Embryonic facial prominence (tissue), 1 donor: ENCODE measurements around the gene CNTN4.
"Not testable (repeated sequence)": the region's sequence is repeated elsewhere in the genome, so short reads cannot be mapped to it uniquely, and the experiment has no call there.

ENCODE experiments used
- DNase-seq: peaks from one replicate; pipeline ENCODE4 v3.0.0-alpha.2; 2016; ENCODE audit errors: extremely low spot score

Gene CNTN4

DNA sequence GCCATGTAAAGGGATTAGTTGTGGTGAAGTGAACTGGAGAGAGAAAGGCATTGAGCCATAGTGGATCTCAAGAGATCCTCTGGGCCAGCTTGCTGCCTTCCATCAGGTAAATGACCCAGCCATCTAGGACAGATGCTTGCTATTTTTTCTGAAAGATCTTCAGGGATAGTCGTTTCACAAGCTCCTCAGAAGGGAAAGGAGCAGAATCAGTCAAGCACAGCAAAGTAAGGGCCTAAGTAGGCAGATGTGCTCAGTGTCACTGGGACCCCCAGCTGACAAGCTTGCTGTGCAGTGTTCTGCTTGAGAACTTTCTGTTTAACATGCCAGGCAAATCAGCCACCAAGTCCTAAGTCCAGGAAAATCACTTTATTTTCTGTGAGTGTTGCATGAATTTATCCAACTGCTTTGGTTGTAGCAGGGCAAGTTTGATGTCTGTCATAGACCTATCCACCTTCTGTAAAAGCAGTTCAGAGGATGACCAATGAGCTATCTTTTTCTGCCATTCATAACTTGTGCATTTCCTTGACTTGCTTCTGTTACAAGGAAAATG is 691.7 kb downstream of the CNTN4 start:
- no peak for DNase-seq

DNA sequence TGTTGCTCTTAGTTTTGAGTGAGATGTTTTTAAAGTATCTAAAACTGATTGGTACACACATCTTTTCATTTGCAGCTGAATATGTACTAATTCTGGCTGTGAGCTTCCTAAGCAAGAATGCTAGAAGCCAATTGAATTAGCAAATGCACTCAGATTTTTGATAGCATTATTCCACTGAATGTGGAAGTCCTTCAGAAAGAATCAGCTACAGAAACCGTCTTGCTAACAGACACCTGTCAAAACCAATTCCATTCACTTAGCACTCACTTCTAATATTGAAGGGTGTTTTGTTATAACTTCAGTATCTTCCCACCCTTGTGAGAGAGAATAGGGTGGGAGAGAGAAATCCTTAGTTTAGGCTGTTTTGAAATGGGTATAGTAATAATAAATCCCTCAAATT is 693.8 kb downstream of the CNTN4 start:
- no peak for DNase-seq

DNA sequence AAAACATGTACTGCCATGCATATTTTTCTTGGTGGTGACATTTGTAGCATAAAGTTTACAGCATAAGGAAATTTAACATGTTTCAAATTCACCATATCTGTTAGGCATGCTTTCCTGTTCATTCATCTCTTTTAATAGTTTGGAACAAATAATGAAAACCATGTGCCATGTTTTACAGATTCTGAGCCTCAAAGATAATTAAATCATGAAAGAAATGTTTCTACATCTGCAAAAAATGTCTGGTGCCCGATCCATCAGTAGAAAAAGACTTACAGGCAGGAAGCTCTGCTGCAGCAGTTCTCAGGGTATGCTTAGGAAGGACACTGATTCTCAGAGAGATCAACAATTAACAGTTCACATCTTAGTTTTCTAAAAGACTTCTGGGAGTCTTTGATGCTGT is 695.3 kb downstream of the CNTN4 start:
- no peak for DNase-seq

DNA sequence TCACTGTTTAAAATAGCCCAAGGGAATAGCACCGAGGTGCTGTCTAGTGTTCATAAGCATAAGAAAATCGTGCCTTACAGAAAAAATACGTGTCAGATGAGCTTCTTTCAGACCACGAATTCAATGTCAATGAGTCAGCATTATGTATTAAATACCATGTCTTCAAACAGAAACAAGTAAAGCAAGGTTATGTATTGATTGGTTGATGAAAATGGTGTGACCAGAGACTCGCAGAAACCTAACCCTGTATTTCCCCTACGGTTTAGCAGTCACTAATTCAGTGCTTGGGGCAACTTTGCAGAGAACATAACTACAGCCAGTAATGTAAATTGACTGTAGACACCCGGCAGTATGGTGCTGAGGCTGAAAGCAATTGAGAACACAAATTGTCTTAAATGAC is 703.8 kb downstream of the CNTN4 start:
- DNase-seq: no peak

DNA sequence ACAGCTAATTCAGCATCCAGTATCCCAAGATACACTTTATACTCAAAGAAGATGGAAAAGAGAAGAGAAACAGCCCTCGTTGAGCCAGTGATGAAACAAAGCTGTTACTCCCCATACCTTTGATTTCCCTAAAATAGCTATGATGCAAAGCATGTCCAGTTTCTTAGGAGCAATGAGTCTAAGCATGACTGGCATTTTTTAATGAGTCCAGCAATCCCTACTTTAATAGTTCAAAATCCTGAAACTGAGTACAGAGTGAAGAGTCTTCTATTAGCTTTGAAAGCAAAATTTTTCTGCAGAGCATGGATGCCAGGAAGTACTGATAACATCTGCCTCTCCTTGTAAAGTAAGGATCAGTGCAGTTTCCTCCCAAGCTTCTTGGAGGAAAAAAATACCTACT is 708.8 kb downstream of the CNTN4 start:
- no peak for DNase-seq

DNA sequence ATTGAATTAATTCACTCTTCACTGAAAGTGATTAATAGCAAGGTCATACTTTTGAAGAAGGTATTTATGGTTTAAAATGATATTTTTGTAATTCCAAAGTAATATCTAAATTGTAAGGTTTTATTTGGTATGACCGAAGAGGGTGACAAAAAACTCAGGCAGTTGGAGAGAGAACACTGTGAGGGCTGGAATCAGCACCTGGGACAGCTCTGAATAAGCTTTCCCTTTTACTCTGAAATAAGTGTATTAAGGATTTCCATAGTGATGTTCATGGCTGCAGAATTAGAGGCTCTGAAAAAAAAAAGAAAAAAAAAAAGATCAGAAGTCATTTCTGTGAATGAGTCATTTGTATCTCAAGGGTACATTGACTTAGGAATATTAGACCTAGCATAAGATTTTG is 712.1 kb downstream of the CNTN4 start:
- no peak for DNase-seq

DNA sequence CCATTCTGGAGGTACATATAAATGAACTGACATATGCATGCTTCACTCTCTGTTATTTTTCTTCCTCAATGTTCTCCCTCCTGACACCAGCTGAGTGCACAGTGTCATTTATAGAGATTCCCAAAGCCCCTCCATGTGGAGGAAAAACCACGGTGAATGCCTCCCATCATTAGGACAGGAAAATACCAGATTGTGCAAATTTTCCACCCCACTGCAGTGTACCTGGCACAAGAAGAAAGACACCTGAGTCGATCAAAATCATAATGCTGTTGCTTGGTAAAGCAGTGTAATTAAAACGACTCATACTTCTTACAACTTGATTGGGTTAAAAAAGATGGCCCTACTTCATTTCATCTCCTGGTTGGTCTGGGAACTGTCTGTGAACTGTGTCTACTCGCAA is 720.9 kb downstream of the CNTN4 start:
- no peak for DNase-seq

DNA sequence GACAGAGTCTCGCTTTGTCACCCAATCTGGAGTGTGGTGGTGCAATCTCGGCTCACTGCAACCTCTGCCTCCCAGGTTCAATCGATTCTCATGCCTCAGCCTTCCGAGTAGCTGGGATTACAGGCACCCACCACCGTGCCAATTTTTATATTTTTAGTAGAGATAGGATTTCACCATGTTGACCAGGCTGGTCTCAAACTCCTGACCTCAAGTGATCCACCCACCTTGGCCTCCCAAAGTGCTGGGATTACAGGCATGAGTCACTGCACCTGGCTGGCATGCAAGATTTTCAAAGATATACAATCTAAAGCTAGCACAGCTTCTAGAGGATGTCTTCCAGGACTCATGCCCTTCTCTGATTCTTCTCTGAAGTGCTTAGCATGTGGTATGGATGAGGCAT is 722.3 kb downstream of the CNTN4 start:
- DNase-seq: not testable (repeated sequence)

DNA sequence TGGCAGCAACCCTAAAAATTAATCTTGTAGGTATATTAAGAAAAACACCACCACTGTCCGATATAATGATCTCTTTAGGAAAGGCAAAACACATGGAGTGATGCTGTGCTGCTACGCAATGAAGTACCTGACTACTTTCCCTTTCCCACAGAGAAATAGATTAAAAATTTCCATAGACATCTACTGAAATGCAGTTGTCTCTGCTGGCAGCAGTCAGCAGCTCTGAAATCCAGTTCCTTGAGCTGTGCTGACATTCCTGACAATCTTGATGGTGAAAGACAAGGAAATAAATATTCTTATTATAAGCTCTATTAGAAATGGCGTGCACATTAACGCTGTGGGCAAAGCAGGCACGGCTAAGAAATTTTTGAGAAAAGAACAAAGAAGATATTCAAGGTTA is 723.9 kb downstream of the CNTN4 start:
- no peak for DNase-seq

DNA sequence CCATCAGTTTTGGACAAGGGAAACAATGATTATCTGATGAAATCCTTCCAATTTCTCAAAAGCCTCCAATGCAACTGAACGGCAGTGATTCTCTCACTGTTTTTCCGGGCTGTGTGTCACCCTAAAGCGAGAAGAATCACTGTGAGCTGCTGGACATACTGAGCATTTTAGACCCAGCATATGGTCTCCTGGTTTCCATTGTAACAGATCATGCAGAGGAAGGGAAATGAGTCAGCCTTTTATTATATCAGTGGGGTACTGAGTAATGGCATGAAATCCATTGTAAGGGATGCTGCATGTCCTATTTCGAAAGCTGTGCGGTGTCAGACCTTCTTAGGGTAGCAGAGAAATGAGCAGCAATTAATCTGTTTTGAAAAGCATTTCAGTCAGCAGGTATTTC is 724.4 kb downstream of the CNTN4 start:
- no peak for DNase-seq

DNA sequence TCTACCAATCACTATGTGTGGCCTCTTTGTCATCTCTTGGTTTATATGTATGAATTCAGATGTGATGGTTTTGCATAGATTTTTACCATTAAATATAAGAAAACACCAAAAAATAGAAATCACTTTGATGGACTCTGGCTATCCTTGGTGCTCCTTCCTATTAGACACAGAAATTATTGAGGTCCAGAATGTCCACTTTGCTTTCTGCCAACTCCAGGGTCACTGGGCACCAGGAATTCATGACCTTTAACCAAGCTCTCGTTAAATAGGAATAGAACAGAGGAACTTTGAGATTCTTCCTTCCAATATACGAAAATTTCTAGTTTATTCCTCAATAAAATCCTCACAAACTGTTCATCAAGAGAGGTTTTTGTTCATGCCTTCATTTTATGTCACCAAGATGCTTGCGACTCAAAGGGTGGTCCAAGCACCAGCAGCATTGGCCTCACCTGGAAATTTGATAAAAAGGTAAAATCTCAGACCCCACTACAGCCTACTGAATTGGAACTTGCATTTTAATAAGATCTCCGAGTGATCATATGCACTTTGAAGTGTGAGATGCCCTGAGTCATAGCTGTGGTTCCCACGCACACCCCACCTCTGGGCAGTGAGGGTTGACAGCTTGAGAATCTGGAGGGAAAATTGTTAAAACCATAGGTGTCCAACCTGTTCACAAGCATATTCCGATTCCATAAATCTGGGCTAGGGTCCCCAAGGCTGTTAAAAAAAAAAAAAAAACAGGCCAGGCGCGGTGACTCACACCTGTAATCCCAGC is 725.0 kb downstream of the CNTN4 start:
- DNase-seq: no peak

DNA sequence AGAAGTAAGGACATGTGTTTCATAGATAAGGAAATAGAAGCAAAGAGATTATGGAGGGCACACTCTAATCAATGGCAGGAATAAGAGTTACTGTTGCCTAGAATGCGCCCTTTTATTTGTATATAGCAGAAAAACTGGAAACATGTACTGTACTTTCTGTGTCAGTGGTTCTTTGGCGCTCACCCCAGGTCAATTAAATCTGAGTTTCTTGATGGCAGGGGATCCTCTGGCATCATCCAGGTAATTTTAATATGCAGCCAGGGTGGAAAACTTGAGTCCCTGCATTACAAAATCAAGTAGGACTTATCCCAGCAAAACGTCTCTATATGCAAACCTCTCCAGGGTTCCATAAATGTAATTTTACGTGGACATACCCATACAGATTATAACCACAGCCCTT is 727.4 kb downstream of the CNTN4 start:
- DNase-seq: no peak

DNA sequence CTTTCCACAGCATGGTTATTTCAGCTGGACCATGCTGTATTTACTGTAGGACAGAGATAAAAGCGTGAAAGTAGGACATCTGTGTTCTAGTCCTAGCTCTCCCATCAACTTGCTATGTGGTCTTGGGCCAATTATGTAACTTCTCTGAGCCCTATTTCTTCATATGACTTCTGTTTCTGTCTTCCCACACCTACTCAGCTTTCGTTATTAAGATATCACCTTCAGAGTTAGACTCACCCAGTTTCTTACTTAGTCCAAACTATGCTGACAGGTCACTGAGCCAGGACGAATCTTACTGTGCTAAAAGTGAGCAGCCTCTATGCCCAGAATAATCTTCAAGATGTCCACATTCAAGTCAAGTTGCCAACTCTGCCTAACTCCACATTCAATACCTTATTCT is 727.8 kb downstream of the CNTN4 start:
- no peak for DNase-seq

DNA sequence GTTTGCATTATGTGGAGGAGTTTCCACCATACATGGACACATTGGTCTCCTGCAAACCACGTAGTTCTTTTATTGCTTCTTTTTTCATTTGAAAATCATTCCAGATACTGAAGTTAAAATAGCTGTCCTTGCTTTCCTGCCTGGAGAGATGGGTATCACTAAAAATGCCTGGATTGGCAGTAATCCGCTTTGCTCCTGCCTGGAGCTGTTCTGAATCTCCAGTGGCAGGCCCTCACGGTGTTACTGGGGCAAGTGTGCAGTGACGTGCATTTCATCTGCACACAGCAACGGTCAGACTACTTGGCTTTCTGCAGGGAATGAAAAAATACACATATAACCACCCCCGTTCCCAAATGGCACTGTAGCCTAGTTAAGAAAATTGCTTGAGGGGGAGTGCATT is 738.6 kb downstream of the CNTN4 start:
- no peak for DNase-seq

DNA sequence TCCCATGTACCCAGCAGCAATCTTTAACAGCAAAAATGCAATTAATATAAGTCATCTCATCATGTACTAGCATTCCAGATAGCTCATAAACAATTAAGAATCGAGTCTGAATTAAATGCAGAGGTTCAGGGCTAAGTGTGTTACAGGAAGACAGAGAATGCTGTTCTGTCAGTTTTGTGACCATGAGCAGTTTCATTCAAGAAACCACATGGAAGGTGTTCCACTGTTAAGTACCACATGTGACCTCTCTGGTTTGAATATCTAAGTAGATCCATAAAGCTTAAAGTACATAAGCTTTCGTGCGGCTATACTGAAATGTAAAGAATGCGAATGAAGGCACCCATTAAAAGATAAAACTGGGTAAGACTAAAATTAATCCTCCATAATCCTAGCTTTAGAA is 739.2 kb downstream of the CNTN4 start:
- no peak for DNase-seq

DNA sequence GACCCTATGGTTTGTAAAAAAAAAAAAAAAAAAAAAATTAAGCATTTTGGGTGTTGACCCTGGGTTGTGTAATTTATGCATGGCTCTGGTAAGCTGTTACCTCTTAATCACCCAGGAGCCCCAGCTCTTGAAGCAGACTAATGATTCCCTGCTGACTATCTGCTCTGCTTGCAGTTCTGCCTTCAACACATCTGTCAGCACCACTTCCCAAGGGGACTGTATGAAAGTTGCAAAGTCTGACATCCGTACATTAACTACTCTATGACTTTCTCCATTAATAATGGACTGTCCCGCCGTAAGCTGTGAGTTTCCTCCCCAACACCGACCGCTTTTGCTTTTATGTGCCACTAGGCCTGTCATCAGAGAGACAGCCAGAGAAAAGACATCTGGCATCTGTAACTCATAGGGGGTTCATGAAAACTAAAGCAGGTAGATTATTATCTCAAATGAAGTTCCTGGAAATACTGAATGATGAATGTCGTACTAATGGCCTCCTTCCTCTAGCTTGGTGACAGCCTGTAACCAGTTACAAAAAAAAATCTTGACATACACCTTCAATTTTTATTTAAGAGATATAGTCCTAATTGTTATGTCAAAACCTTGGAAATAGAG is 740.0 kb downstream of the CNTN4 start:
- DNase-seq: no peak

DNA sequence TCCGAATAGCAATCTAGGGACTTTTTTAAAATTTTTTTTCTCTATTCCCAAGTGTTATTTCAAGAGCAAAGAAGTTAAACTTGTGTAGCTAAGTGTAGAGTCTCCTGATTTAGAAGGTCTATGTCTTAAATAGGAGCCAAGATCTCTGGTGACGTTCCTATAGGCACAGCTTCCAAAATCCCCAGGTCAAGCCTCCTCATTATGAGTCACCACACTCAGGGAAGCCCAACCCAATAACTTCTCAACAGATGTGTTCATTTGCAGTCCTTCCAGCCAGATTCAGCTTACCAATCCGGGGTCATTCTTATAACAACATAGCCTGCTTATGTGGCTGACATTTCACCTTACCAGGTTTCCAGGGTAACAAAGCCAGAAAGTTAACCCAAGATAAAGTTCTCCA is 741.2 kb downstream of the CNTN4 start:
- DNase-seq: no peak

DNA sequence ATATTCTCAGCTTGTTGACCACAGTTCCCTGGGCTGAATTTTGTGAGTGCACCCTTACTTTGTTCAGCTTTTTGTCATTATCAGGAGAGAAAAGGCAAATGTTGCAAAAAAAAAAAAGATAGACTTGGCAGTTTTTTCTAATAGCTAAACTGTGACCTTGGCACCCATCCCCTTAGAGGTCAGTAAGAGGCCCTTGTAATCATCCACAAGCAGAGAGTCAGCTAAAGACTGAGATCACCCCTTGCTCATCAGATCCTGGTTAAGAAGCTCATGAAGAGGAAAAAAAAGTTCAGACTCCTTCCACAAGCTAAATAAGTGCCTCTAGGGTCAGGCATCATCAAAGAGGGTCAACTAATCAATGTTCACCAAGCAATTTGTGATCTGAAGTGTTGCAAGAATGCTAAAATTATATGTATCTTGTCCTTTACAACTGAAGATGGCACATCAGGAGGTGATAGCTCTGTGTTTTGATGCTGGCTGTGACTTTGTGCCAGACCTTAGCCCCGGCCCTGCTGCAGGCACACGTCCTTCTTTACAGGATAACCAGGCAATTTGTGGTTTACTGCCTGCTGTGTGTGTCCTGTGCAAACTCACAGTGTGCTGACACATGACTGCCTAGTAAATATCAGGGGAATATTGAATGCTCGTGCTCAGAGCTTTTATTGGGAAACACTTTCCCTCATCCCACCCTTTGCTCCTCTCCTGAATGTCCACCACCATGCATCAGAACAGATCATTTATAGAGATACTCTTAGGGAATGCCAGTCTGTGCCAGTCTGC is 748.6 kb downstream of the CNTN4 start:
- DNase-seq: no peak

DNA sequence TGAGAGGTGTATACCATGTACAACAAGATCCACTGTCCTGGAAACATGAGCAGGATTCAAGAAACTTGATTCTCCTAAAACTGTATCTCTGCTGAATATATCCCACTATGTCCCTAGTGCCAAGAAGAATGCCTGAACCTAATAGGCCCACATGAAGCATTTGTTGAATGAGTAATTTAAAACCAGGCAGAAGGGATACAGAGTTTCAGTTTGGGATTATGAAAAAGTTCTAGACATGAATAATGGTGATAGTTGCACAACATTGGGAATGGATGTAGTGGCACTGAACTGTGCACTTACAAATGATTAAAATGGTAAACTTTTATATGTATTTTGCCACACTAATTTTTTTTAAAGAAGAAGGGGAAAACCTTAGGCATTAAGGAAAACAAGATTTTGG is 750.4 kb downstream of the CNTN4 start:
- DNase-seq: no peak

DNA sequence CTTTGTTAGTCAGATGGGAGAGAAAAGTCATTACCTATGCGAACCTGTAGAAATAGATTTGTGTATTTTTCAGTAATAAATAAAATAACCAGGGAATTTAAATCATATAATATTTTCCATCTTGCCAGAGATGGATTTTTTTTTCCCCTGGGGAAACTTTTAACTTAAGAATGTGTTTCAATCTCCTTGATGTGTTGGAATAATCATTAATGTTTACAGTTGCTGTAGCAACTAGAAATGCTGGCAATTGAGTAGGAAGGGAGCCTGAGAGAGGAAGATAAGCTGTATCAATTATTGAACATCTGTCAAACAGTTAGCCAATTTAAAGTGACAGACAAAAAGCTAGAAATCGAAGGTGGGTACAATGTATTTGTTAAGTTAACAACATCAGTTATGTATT is 752.0 kb downstream of the CNTN4 start:
- DNase-seq: no peak

DNA sequence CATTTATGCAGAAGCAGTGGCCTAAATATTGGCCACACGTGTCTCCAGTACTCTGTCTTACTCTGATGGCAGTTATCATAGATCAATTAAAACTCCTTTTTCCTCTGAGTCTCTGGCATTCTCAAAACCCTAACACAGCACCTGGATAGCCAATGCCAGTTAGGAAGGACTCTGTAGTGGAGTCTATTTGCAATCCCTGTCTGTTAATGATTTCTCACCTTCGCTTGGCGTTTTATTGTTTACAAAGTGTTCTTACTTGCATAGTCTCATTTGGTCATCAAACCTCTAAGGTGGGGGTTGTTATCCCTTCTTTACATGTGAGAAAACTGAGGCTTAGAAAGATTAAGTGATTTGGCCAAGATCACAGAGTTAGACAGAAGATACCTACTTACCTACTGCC is 752.7 kb downstream of the CNTN4 start:
- no peak for DNase-seq

DNA sequence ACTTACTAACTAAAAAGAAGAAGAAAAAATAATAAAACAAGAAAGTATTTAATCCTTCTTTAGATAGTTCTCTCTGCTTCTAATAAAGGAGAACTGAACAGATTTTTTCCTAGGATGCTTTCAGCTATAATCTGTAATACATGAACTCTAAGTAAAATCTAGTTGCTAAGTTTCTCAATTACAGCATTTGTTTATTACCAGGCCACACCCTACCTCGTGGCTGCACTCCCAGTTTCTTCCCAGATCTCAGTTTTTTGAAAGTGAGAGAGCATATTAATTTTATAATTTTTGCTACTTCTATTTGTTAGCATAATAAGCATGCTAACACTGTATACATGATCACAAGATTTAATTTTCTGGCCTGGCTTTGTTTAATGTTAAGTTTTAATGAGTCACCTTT is 753.2 kb downstream of the CNTN4 start:
- DNase-seq: no peak

DNA sequence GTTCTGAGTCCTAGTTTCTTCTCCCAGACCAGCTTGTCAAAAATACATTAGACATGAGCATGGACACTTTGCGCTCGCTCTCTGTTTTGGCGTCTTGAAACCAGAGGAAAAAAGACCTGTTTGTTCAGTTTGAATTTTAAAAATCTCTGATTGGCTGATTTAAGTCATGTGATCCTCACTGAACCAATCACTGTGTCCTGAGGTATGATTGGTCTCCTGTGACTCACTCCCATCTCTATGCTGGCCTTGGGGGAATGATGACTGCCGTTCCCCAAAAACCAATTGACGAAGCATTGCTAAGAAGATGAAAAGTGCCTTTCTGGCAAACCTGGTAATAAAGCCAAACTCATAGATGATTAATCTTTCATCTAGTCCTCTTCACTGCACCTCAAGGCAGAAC is 755.0 kb downstream of the CNTN4 start:
- DNase-seq: no peak
